Stimulated activated effector memory CD8-positive, alpha-beta T cell treated with anti-CD3 and anti-CD28 coated beads, Interleukin-12 subunit alpha, Interleukin-12 subunit beta, amount 100 ng/mL, for 72 hours (primary cell): ENCODE measurements around the gene PTX4.
A peak's percentile ranks its signal among the peaks of the same experiment; 100 is the strongest.

Source experiments
- ATAC-seq: fragments of 150-1000 bp; cut with Tn5 transposase; 2 replicates; pipeline ENCODE4 v1.10.0; 2021
- DNase-seq, 2 donors: peaks; one replicate each; pipeline ENCODE4 v3.0.0; 2021 to 2022; ENCODE audit warnings: low spot score in 2 of 2
- H3K27ac Mint-ChIP-seq: one replicate; pipeline ENCODE4 v1.8.0; 2022; ENCODE audit warnings: mild to moderate bottlenecking, mixed read lengths
- H3K36me3 Mint-ChIP-seq: one replicate; pipeline ENCODE4 v1.8.0; 2022; ENCODE audit warnings: mild to moderate bottlenecking, mixed read lengths
- H3K4me1 Mint-ChIP-seq: one replicate; pipeline ENCODE4 v1.8.0; 2022; ENCODE audit warnings: mixed read lengths
- H3K4me3 Mint-ChIP-seq: one replicate; pipeline ENCODE4 v1.8.0; 2022; ENCODE audit warnings: mild to moderate bottlenecking, mixed read lengths
- H3K9me3 Mint-ChIP-seq: one replicate; pipeline ENCODE4 v1.8.0; 2022; ENCODE audit warnings: mixed read lengths

The PTX4 gene

GRCh38 chr16:1466968-1467521, 21.7 kb downstream of the PTX4 start:
- no peak overlapping the region for H3K4me3 Mint-ChIP-seq
- peaks cover 21% of the 10 kb centered on the region for H3K36me3 Mint-ChIP-seq
- DNase-seq (no peak), ATAC-seq (no peak)
- peak overlapping the region; percentile 78 for H3K27ac Mint-ChIP-seq
- no peaks in the 10 kb centered on the region for H3K9me3 Mint-ChIP-seq
- peaks cover 36% of the 10 kb centered on the region for H3K4me1 Mint-ChIP-seq

DNA sequence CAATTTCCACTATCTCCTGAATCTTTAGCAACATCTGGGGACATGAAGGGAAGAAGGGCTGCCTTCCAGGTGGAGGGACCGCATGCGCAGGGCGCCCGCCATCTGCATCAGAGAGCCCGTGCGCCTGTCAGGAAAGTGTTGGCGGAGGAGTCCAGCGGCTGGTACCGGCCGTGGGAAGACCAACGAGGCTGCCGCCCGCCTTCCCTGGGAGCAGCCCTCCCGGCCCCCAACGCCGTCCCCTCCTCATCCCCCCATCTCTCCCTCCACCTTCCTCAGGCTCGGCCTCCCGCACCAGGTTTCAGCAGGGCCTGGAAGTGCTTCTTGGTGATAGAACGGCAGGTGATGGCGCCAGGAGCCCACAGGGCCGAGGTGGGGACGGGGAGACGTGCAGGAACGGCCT, 22.7 kb downstream of the PTX4 start:
- no peaks in the 10 kb centered on the region for H3K9me3 Mint-ChIP-seq
- peaks cover 26% of the 10 kb centered on the region for H3K4me1 Mint-ChIP-seq
- no peak overlapping the region for H3K27ac Mint-ChIP-seq
- DNase-seq = no peak
- no peak for ATAC-seq
- peaks cover 31% of the 10 kb centered on the region for H3K36me3 Mint-ChIP-seq
- H3K4me3 Mint-ChIP-seq = no peak overlapping the region

- ATAC-seq = no peak
- no peak overlapping the region for H3K4me3 Mint-ChIP-seq
- H3K36me3 Mint-ChIP-seq = peaks cover 35% of the 10 kb centered on the region
- H3K4me1 Mint-ChIP-seq = peaks cover 21% of the 10 kb centered on the region
- no peak overlapping the region for H3K27ac Mint-ChIP-seq
- H3K9me3 Mint-ChIP-seq = no peaks in the 10 kb centered on the region
- DNase-seq = no peak
Observed at GRCh38 chr16:1465567-1465915, 23.2 kb downstream of the PTX4 start.

DNA sequence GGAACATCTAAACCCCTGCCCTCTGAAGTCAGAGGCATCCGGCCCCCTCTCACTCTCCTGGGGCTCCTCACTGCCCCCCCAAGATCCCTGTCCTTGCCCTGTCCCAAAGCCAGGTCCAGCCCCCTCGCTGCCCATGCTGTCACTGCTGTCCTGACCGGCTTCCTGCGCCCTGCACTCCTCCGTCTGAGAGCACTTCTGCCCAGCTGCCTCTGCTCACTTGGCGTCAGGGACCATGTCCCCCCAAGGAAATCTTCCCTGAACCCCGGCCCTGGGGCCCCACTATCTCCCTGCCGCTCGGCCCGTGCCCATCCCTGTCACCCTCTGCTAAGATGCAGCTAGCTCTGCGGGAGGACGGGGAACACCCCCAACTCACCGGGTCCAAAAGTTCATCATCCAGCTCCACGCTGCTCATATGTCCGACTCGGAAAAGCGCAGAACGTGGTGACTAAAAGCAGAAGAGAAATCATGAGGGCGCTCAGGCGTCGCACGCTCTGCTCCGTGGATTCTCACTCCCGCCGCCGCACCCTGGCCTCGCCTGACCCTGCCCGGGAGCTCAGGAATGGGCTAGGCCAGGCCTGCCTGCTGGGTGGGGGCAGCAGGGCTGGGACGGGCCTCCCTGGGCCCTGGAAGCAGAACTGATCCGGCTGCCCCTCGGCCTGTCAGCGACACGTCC, 23.7 kb downstream of the PTX4 start:
- H3K9me3 Mint-ChIP-seq = no peaks in the 10 kb centered on the region
- peaks cover 35% of the 10 kb centered on the region for H3K36me3 Mint-ChIP-seq
- no peak for ATAC-seq
- no peak for DNase-seq
- H3K27ac Mint-ChIP-seq = no peak overlapping the region
- peaks cover 16% of the 10 kb centered on the region for H3K4me1 Mint-ChIP-seq
- H3K4me3 Mint-ChIP-seq = no peak overlapping the region

GRCh38 chr16:1464196-1464893, 24.4 kb downstream of the PTX4 start:
- Mint-ChIP-seq H3K9me3 (no peaks in the 10 kb centered on the region), H3K4me3 (no peak overlapping the region), H3K4me1 (peaks cover 11% of the 10 kb centered on the region), H3K36me3 (peaks cover 35% of the 10 kb centered on the region), H3K27ac (no peak overlapping the region)
- ATAC-seq = no peak
- no peak for DNase-seq

DNA sequence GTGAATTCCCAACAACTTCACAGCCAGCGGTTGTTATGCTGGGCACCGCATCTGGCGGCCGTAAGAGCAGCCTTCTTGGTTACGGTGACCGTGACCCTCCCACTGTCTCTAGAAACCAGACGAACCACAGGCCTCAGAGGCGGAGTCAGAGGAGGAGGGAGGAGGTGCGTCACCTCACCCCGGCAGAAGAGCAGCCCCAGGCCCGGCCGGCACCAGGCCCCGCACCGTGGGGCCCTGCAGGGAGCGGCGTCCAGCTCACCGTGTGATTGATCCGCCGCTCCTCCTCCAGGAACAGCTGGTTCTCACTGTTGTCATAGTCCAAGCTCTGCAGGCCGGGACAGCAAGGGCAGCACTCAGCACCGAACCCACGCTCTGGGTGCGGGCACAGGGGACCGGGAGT, 27.6 kb downstream of the PTX4 start:
- H3K9me3 Mint-ChIP-seq = no peaks in the 10 kb centered on the region
- H3K27ac Mint-ChIP-seq = no peak overlapping the region

DNA sequence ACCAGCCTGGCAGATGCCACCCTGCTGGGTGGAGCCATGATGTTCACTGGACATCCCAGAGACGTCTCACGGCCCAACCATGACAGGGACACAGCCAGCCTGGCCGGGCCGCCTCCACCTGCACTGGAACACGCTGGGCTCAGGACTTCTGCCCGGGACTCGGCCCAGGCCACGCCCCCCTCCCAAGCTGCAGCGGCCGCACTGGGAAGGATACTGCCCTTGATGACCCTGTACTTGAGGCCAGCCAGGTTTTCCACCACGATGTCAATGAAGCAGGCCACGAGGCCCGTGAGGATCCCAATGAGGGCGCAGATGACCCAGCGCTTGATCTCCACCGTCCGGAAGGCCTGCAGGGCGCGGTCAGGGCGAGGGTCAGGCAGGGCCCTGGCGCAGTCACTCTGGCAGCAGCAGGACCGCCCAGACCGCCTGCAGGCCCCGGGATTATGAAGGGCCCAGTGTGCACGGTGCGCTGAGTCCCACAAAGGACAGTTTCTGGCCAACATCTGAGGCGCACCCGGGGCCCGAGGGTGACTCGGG, 28.1 kb downstream of the PTX4 start:
- no peaks in the 10 kb centered on the region for H3K9me3 Mint-ChIP-seq

More for the DNA sequence above, 27.6 kb downstream of the PTX4 start:
- ATAC-seq (no peak), DNase-seq (no peak)
- Mint-ChIP-seq H3K4me3 (no peak overlapping the region), H3K4me1 (peaks cover 14% of the 10 kb centered on the region), H3K36me3 (peaks cover 50% of the 10 kb centered on the region)

GRCh38 chr16:1459967-1460366, 28.8 kb downstream of the PTX4 start:
- H3K4me1 Mint-ChIP-seq = peaks cover 14% of the 10 kb centered on the region
- H3K4me3 Mint-ChIP-seq = no peak overlapping the region
- DNase-seq (no peak), ATAC-seq (no peak)
- H3K27ac Mint-ChIP-seq = peak overlapping the region; percentile 37
- H3K9me3 Mint-ChIP-seq = no peaks in the 10 kb centered on the region
- H3K36me3 Mint-ChIP-seq = peaks cover 51% of the 10 kb centered on the region

More for the DNA sequence above, 28.1 kb downstream of the PTX4 start:
- Mint-ChIP-seq H3K36me3 (peaks cover 51% of the 10 kb centered on the region), H3K27ac (no peak overlapping the region), H3K4me3 (no peak overlapping the region), H3K4me1 (peaks cover 14% of the 10 kb centered on the region)
- DNase-seq (no peak), ATAC-seq (no peak)

GRCh38 chr16:1458977-1459341, 29.8 kb downstream of the PTX4 start:
- DNase-seq = no peak
- H3K4me1 Mint-ChIP-seq = peaks cover 14% of the 10 kb centered on the region
- ATAC-seq = peak; percentile 11
- H3K9me3 Mint-ChIP-seq = no peaks in the 10 kb centered on the region
- H3K4me3 Mint-ChIP-seq = no peak overlapping the region
- H3K36me3 Mint-ChIP-seq = peaks cover 48% of the 10 kb centered on the region
- H3K27ac Mint-ChIP-seq = peak overlapping the region; percentile 89

DNA sequence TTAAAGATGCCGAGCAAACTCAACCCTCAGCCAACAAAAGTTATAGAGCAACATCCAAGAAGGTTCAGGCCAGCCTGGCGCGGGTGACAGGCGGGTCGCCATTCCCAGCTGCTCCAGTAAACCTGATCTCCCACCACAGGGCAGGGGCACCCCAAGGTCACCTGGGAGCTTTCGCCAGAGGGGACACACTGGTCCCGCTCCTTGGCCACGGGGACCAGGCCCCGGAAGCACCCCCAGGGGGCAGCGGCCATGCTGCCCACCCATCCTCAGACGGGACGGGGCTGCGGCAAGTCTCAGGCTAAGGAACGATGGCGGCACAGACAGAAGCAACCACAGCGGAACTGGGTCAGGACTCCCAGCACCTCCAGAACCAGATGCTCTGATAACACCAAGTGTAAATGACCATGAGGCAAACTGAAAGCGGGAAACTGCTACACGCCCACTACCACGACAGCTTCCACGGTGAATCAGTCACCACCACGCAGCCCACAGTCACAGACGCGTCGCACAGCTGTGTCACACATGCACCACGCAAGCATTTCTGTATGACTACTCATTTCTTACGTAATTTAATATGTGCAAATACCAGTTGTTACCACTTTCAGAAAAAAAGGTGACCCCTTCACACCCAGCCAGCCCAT, 30.3 kb downstream of the PTX4 start:
- H3K27ac Mint-ChIP-seq = peak overlapping the region; percentile 89
- peaks cover 14% of the 10 kb centered on the region for H3K4me1 Mint-ChIP-seq
- peaks cover 44% of the 10 kb centered on the region for H3K36me3 Mint-ChIP-seq
- DNase-seq (peak in 1 of 2 donors; percentile 55), ATAC-seq (peak; percentile 92)
- no peak overlapping the region for H3K4me3 Mint-ChIP-seq
- no peaks in the 10 kb centered on the region for H3K9me3 Mint-ChIP-seq

GRCh38 chr16:1457489-1458245, 31.1 kb downstream of the PTX4 start:
- no peak overlapping the region for H3K27ac Mint-ChIP-seq
- H3K4me3 Mint-ChIP-seq = no peak overlapping the region
- ATAC-seq = no peak
- no peak for DNase-seq
- H3K9me3 Mint-ChIP-seq = no peaks in the 10 kb centered on the region
- H3K4me1 Mint-ChIP-seq = peaks cover 14% of the 10 kb centered on the region
- H3K36me3 Mint-ChIP-seq = peaks cover 42% of the 10 kb centered on the region

DNA sequence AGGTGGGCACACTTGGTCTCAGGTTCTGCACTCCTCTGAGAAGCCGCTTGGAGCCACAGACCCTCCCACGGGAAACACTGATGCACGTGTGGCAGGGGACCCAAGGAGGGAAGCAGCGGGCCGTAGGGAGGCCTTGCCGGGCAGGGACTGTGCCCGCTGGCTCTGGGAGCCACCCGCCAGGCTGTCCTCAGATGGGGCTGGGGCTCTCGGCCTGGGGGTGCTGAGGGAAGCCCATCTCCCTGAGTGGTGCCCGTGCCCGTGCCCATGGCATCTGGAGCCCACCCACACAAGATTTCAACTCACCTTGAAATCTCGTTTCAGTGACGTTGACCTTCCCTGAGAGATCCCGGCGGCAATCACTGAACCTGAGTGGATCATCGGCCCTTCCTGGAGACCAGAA, 31.8 kb downstream of the PTX4 start:
- no peak for ATAC-seq
- Mint-ChIP-seq H3K36me3 (peaks cover 35% of the 10 kb centered on the region), H3K9me3 (no peaks in the 10 kb centered on the region), H3K4me3 (no peak overlapping the region), H3K27ac (no peak overlapping the region), H3K4me1 (peaks cover 14% of the 10 kb centered on the region)
- no peak for DNase-seq

DNA sequence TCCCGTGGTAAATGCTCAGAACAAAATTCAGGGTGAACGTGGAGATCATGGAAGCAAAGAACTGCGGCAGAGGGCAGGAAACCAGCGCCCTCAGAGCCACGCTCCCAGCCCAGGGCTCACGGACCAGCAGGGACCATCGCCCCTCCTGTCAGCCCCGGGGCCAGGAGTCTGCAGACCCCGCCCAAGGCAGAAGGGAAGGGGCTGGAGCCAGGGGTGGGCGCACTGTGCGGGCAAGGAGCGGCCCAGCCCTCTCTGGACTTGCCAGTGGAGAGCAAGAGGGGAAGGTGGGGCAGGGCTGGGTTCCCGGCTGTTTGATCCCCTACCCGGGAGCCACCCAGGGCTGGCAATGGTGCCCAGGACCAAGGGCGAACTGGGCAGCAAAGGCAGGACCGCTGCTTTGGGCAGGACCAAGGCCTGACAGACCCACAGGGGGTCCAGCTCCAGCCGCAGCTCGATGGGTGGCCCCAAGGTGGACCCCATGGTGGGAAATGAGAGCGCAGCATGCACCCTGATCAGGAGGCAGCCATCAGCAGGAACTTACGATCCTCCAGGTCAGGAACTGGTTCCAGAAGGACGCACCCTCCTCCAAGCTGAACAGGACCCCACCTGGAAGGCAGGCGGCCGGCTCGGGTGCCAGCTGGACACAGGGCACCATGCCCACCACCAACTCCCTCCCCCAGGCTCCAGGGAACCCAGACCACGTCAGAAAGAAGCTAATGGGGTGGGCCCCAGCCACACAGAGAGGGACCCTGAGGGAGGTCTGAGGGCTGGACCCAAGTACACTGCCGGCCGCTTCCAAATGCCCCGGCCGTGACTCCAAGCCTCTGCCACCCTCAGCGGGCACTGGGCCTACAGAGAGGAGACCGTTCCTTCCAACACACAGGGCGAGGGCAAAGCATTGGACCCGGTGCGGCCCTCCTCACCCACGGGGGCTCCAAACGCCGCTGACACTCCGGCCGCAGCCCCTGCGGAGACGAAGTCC, 33.3 kb downstream of the PTX4 start:
- peaks cover 14% of the 10 kb centered on the region for H3K4me1 Mint-ChIP-seq
- peaks cover 22% of the 10 kb centered on the region for H3K36me3 Mint-ChIP-seq
- no peak overlapping the region for H3K4me3 Mint-ChIP-seq
- no peak for DNase-seq
- no peak overlapping the region for H3K27ac Mint-ChIP-seq
- ATAC-seq = no peak
- H3K9me3 Mint-ChIP-seq = no peaks in the 10 kb centered on the region

DNA sequence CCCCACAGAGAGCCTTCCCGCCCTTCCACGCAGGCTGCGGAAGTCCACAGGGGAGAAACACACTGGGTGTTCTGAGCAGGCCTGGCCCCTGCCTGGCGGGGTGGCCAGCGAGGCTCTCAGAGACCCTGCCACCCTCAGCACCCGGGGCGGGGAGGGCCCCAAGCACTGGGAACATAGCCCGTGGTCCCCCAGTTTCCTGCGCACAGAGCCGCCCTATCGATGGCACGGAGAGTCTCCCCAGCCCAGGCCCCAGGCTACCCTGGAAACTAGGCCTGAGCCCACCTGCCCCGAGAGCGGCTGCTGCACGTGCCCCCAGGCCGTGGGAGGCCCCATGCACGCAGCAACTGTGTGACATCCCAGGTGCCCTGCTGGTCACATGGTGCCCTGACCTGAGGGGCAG, 34.2 kb downstream of the PTX4 start:
- Mint-ChIP-seq H3K36me3 (peaks cover 27% of the 10 kb centered on the region), H3K4me3 (no peak overlapping the region), H3K4me1 (peaks cover 14% of the 10 kb centered on the region), H3K27ac (no peak overlapping the region), H3K9me3 (no peaks in the 10 kb centered on the region)
- ATAC-seq (no peak), DNase-seq (no peak)
